ENCODE data around the gene SPOP. TPM values are rescaled to one million over a fixed set of nuclear protein-coding genes. Genes with fewer than 3 reads are reported as not detected.
"Not testable (repeated sequence)": the region's sequence is repeated elsewhere in the genome, so short reads cannot be mapped to it uniquely, and the experiment has no call there.

Gene SPOP
- total RNA-seq, 1 donor from 2014 or later: 81.8 TPM

- TF ChIP-seq, protein P1, sequence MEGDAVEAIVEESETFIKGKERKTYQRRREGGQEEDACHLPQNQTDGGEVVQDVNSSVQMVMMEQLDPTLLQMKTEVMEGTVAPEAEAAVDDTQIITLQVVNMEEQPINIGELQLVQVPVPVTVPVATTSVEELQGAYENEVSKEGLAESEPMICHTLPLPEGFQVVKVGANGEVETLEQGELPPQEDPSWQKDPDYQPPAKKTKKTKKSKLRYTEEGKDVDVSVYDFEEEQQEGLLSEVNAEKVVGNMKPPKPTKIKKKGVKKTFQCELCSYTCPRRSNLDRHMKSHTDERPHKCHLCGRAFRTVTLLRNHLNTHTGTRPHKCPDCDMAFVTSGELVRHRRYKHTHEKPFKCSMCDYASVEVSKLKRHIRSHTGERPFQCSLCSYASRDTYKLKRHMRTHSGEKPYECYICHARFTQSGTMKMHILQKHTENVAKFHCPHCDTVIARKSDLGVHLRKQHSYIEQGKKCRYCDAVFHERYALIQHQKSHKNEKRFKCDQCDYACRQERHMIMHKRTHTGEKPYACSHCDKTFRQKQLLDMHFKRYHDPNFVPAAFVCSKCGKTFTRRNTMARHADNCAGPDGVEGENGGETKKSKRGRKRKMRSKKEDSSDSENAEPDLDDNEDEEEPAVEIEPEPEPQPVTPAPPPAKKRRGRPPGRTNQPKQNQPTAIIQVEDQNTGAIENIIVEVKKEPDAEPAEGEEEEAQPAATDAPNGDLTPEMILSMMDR (IDR thresholded peaks at IDR 0.05): no peak
- Histone ChIP-seq H3K36me3 (no peaks in the 10 kb centered on the region), H3K9me3 (no peaks in the 10 kb centered on the region), H3K4me3 (no peak overlapping the region), H3K27ac (no peak overlapping the region), H3K4me1 (peaks cover 56% of the 10 kb centered on the region), H3K27me3 (ENCODE audit: low read depth) (peaks cover 5% of the 10 kb centered on the region)
- no peak for ATAC-seq
- DNase-seq: peak; percentile 37
- intact Hi-C loops (cut with DNase I): loop anchor here (5.0 kb wide), 1 partner anchor 126 kb away; no protein-coding TSS in a partner anchor
Observed at GRCh38 chr17:49571283-49571682, 106.6 kb downstream of the SPOP start.

DNA sequence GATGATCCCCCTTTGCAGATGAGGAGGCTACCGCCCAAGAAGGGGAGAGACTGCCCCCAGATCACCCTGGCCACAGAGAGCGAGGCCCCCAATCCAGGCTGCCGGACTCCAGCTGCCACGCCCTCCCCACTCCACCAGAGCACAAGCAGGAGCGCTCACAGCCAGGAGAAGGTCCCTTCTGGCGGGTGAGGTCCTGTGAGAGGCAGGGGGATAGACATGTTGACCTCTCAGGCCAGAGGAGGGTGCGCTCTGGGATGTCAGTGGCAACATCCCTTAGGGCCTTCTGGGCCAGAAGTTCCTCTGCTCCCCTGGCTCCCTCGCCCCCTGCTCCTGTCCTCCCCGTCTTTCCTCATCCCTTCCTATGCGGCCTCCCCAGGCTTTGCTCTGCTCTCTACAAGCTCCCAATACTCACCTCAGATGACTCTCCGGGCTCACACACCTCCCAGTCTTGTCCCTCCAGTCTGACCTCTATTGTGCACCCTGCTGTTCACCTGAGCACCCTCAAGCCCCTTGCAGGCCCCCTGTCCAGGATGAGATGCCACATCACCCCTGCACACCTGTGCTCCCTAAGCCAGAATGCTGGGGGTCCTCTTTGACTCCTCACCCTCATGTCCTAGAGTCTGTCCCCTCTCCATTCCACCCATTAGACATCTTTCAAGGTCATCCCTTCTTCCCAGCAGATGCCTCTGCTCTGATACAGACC is 107.2 kb downstream of the SPOP start:
- intact Hi-C loops (cut with DNase I): loop anchor here (5.0 kb wide), 1 partner anchor 127 kb away; no protein-coding TSS in a partner anchor
- no peak for DNase-seq
- Histone ChIP-seq H3K4me1 (peaks cover 57% of the 10 kb centered on the region), H3K36me3 (no peaks in the 10 kb centered on the region), H3K27me3 (ENCODE audit: low read depth) (no peaks in the 10 kb centered on the region), H3K27ac (peak overlapping the region; percentile 60), H3K4me3 (no peak overlapping the region), H3K9me3 (no peaks in the 10 kb centered on the region)
- TF ChIP-seq, protein P1 (IDR thresholded peaks at IDR 0.05): no peak
- ATAC-seq: no peak

GRCh38 chr17:49568695-49569047 is 109.2 kb downstream of the SPOP start:
- H3K27ac ChIP-seq: peak overlapping the region; percentile 76
- intact Hi-C loops (cut with DNase I); H3K4me3 ChIP-seq; H3K27me3 ChIP-seq (ENCODE audit: low read depth); H3K9me3 ChIP-seq; H3K36me3 ChIP-seq; ATAC-seq: not testable (repeated sequence)
- DNase-seq: peak; percentile 18
- peaks cover 41% of the 10 kb centered on the region for H3K4me1 ChIP-seq

DNA sequence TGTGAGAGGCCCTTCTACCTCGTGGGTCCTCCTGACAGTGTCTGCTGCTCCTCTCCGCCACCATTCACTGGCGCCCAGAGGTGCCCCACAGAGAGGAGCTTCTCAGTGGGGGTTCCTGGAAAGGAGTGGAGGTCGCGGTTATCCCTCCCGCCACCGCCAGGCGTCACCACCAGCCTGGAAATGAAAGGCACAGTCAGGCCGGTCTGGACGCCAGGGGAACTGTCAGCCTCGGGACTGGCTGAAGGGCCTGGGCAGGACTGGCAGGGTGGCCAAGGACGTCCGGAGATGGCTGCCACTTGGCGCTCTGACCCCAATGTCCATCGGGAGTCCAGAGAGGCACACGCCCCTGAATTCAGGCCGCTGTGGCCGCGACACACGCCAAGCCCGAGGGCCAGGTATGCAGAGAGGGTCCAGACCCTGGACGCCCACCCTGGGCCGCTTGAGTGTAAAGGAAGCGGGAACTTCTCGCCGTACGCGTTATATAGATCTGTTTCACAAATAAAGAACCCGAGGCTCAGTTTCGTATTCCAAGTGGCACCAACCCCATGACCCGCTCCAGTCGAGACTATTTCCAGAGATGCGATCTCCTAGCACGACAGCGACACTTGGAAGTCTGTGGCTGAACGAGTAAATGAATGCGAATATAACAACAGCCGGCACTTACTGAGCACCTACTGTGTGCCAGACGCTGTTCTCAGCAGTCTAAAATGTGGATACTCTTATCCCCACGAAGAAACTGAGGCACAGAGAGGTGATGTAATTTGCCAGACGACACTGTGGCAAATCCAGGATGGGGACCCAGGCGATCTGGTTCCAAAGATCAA is 109.8 kb downstream of the SPOP start:
- ATAC-seq (peak; percentile 82 to 86), DNase-seq (peak; percentile 93)
- Histone ChIP-seq H3K4me1 (peaks cover 40% of the 10 kb centered on the region), H3K36me3 (no peaks in the 10 kb centered on the region), H3K9me3 (no peaks in the 10 kb centered on the region), H3K27ac (peak overlapping the region; percentile 76), H3K27me3 (ENCODE audit: low read depth) (no peaks in the 10 kb centered on the region), H3K4me3 (peak overlapping the region; percentile 60)
- TF ChIP-seq, protein P1 (IDR thresholded peaks at IDR 0.05): peak; percentile 95
- intact Hi-C loops (cut with DNase I): no loop called here

- Histone ChIP-seq H3K36me3 (no peaks in the 10 kb centered on the region), H3K27ac (no peak overlapping the region), H3K4me3 (no peak overlapping the region), H3K4me1 (peaks cover 40% of the 10 kb centered on the region), H3K9me3 (no peaks in the 10 kb centered on the region), H3K27me3 (ENCODE audit: low read depth) (no peaks in the 10 kb centered on the region)
- DNase-seq (peak; percentile 43), ATAC-seq (no peak)
- intact Hi-C loops (cut with DNase I): no loop called here
- TF ChIP-seq, protein P1 (IDR thresholded peaks at IDR 0.05): no peak
Observed at GRCh38 chr17:49567104-49567521, 110.8 kb downstream of the SPOP start.

DNA sequence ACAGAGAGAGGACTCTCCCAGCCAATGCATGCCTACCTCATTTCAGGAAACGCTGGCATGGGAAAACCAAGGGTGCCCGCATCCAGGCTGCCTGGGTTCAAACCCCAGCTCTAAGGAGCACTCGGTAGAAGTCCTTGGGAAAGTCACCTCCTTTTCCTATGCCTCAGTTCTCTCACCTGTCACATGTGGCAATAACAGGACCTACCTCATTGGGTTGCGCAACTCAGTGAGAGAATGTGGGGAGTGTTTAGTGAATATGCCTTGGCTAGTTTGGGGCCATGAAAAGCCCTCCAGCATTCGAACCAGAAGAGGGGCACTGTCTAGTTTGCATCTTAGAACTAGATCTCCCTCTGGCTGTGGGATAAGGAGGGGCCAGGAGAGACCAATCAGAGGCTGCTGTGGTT is 111.2 kb downstream of the SPOP start:
- Histone ChIP-seq H3K27ac (peak overlapping the region; percentile 59), H3K36me3 (no peaks in the 10 kb centered on the region), H3K4me3 (no peak overlapping the region), H3K4me1 (peaks cover 40% of the 10 kb centered on the region), H3K9me3 (no peaks in the 10 kb centered on the region), H3K27me3 (ENCODE audit: low read depth) (no peaks in the 10 kb centered on the region)
- TF ChIP-seq, protein P1 (IDR thresholded peaks at IDR 0.05): no peak
- ATAC-seq (no peak), DNase-seq (peak; percentile 32)
- intact Hi-C loops (cut with DNase I): no loop called here
